MCF 10A (cell line): ENCODE results near the gene KIAA0319L. TPM values are rescaled to one million over a fixed set of nuclear protein-coding genes. Genes with fewer than 3 reads are reported as not detected.
A peak's percentile ranks its signal among the peaks of the same experiment; 100 is the strongest.

Experiments used
- BruUV-seq: library from RNA; stranded (reverse); fragments of 400-500 nt; replicated peaks from 2 replicates; lab custom pipeline; 2021; lab: Mats Ljungman, UMichigan
- CTCF ChIA-PET: fragments of 300-600 bp; sonication (Branson Sonifier 250); formaldehyde crosslinking; extraction: SDS; loops from one replicate; lab custom pipeline; 2021; ENCODE audit warnings: antibody characterized with exemption, inconsistent platforms; lab: Yijun Ruan, JAX
- POLR2A ChIA-PET: fragments of 300-600, 350-650 bp; sonication (Branson Sonifier 250); formaldehyde crosslinking; extraction: SDS; loops from one replicate; lab custom pipeline; 2020; ENCODE audit warnings: antibody characterized with exemption, inconsistent platforms; lab: Yijun Ruan, JAX
- DNase-seq: peaks from one replicate; pipeline ENCODE4 v3.0.0-alpha.2; 2018; ENCODE audit not compliant: unreplicated experiment
- H3K27ac Mint-ChIP-seq: one replicate; pipeline ENCODE4 v1.8.0; 2022; ENCODE audit warnings: mild to moderate bottlenecking, low read depth, mixed read lengths; ENCODE audit not compliant: unreplicated experiment
- H3K27me3 Mint-ChIP-seq: one replicate; pipeline ENCODE4 v1.8.0; 2022; ENCODE audit warnings: mixed read lengths; ENCODE audit not compliant: insufficient read depth, unreplicated experiment
- H3K36me3 Mint-ChIP-seq: one replicate; pipeline ENCODE4 v1.8.0; 2022; ENCODE audit warnings: mild to moderate bottlenecking, moderate library complexity, mixed read lengths; ENCODE audit not compliant: insufficient read depth, unreplicated experiment
- H3K4me1 Mint-ChIP-seq: one replicate; pipeline ENCODE4 v1.8.0; 2022; ENCODE audit warnings: mixed read lengths; ENCODE audit not compliant: insufficient read depth, unreplicated experiment
- H3K4me3 Mint-ChIP-seq: one replicate; pipeline ENCODE4 v1.8.0; 2022; ENCODE audit warnings: mild to moderate bottlenecking, moderate library complexity, mixed read lengths; ENCODE audit not compliant: unreplicated experiment
- H3K9me3 Mint-ChIP-seq: one replicate; pipeline ENCODE4 v1.8.0; 2022; ENCODE audit warnings: mixed read lengths; ENCODE audit not compliant: unreplicated experiment
- CTCF ChIP-seq: fragments of 200-600 bp; IDR thresholded peaks from one replicate; pipeline ENCODE4 v1.8.0; 2022; ENCODE audit warnings: antibody characterized with exemption, mild to moderate bottlenecking; ENCODE audit not compliant: unreplicated experiment
- intact Hi-C: fragments of 100-400 bp; cut with micrococcal nuclease; formaldehyde crosslinking; loops from 2 replicates; pipeline ENCODE4 v1.14.1; 2022
- total RNA-seq: library from RNA; stranded (reverse); gene quantifications from 2 replicates; pipeline ENCODE4 v1.2.3, GENCODE V29; 2022

KIAA0319L gene
- total RNA-seq, 1 experiment from 2014 or later: 50.7 TPM

GRCh38 chr1:35454176-35454575 lies 103.0 kb downstream of the KIAA0319L start:
- no peak for TF ChIP-seq CTCF
- no TSS peak for BruUV-seq
- H3K27ac Mint-ChIP-seq: no peak overlapping the region
- no peaks in the 10 kb centered on the region for H3K27me3 Mint-ChIP-seq
- H3K36me3 Mint-ChIP-seq: peaks cover 64% of the 10 kb centered on the region
- H3K4me3 Mint-ChIP-seq: no peak overlapping the region
- no peak for DNase-seq
- H3K4me1 Mint-ChIP-seq: peaks cover 19% of the 10 kb centered on the region
- intact Hi-C loops: loop anchor here (5.0 kb wide), 1 partner anchor 183 kb away; no protein-coding TSS in a partner anchor
- no peaks in the 10 kb centered on the region for H3K9me3 Mint-ChIP-seq
- POLR2A ChIA-PET: interaction anchor here (7.5 kb wide), 1 partner anchor 102 kb away, joined by 212 read pairs; the partner anchor contains the start of genes KIAA0319L and NCDN
- CTCF ChIA-PET: interaction anchor here (0.6 to 1.7 kb wide), 9 partner anchors 8 to 272 kb away, joined by 3 to 6 read pairs (median 3); no protein-coding TSS in a partner anchor

- Mint-ChIP-seq H3K27ac (peak overlapping the region; percentile 59), H3K36me3 (peaks cover 64% of the 10 kb centered on the region), H3K4me1 (peaks cover 19% of the 10 kb centered on the region), H3K27me3 (no peaks in the 10 kb centered on the region), H3K4me3 (no peak overlapping the region), H3K9me3 (no peaks in the 10 kb centered on the region)
- DNase-seq: no peak
- CTCF ChIA-PET: interaction anchor here (0.6 to 6.9 kb wide), 15 partner anchors 13 to 600 kb away, joined by 3 to 177 read pairs (median 16); partner anchors contain the start of genes KIAA0319L and NCDN
- POLR2A ChIA-PET: interaction anchor here (0.7 to 7.5 kb wide), 6 partner anchors 11 to 550 kb away, joined by 3 to 212 read pairs (median 12); partner anchors contain the start of genes KIAA0319L, NCDN and TFAP2E
- no peak for TF ChIP-seq CTCF
- intact Hi-C loops: loop anchor here (2.0 to 5.0 kb wide), 2 partner anchors 184 to 266 kb away; partner anchors contain the start of gene C1orf216
- no TSS peak for BruUV-seq
Measured at GRCh38 chr1:35453031-35453430, 104.2 kb downstream of the KIAA0319L start.

DNA sequence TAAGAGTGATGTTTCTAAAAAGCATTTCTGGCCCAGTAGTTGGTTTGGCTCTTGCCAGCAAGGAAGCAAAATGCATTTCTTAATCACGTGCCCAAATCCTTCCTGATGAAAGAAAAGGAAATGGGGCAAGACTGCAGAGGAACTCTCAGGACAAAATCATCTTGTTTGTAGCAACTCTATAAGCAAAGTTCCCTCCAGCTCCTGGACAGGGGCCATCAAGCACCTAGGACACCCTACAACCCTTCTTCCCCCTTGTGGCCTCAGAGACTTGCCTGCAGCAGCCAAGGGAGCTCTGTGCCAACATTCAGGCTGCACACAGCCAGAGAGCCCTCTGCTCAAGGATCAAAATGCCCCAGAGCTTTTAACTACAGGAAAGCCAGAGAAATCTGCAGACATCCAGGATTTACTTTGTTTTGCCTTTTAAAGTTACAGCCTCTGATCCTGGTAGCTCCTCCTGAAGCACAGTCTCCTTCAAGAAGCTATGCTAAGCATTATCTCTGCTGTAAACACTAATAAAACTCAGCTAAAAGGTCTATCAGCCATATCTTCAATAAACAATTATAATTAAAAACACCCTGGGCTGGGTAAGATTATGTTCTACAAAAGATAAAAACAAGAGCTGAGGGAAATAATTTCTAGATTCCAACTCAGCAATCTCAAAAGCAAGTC lies 105.0 kb downstream of the KIAA0319L start:
- BruUV-seq: no TSS peak
- Mint-ChIP-seq H3K27me3 (no peaks in the 10 kb centered on the region), H3K4me3 (no peak overlapping the region), H3K9me3 (no peaks in the 10 kb centered on the region), H3K27ac (peak overlapping the region; percentile 59), H3K4me1 (peaks cover 19% of the 10 kb centered on the region), H3K36me3 (peaks cover 56% of the 10 kb centered on the region)
- CTCF ChIA-PET: interaction anchor here (0.5 to 6.9 kb wide), 38 partner anchors 12 to 326 kb away, joined by 3 to 177 read pairs (median 5); partner anchors contain the start of genes KIAA0319L and NCDN
- POLR2A ChIA-PET: interaction anchor here (0.6 to 7.5 kb wide), 12 partner anchors 10 to 264 kb away, joined by 3 to 212 read pairs (median 4); partner anchors contain the start of genes KIAA0319L, NCDN and TFAP2E
- TF ChIP-seq CTCF: no peak
- peak; percentile 81 for DNase-seq
- intact Hi-C loops: loop anchor here (2.0 to 5.0 kb wide), 2 partner anchors 185 to 267 kb away; partner anchors contain the start of gene C1orf216

- ChIA-PET POLR2A (interaction anchor here (0.8 to 7.5 kb wide), 11 partner anchors 9 to 318 kb away, joined by 3 to 212 read pairs (median 5); partner anchors contain the start of genes CLSPN, KIAA0319L, NCDN and PSMB2), CTCF (interaction anchor here (0.6 to 6.9 kb wide), 53 partner anchors 8 to 326 kb away, joined by 3 to 177 read pairs (median 5); partner anchors contain the start of genes KIAA0319L and NCDN)
- intact Hi-C loops: loop anchor here (1.0 to 5.0 kb wide), 3 partner anchors 113 to 324 kb away; no protein-coding TSS in a partner anchor
- H3K4me3 Mint-ChIP-seq: peak overlapping the region; percentile 0
- H3K36me3 Mint-ChIP-seq: peaks cover 46% of the 10 kb centered on the region
- H3K9me3 Mint-ChIP-seq: no peaks in the 10 kb centered on the region
- peaks cover 19% of the 10 kb centered on the region for H3K4me1 Mint-ChIP-seq
- BruUV-seq: no TSS peak
- H3K27ac Mint-ChIP-seq: no peak overlapping the region
- DNase-seq: peak; percentile 82
- H3K27me3 Mint-ChIP-seq: no peaks in the 10 kb centered on the region
- TF ChIP-seq CTCF: peak; percentile 83
Measured at GRCh38 chr1:35451125-35451528, 106.1 kb downstream of the KIAA0319L start.
